SK-N-SH (cell line): ENCODE measurements around the gene TSEN2.

Experiments used
- CTCF ChIP-seq: fragments of 200-600 bp; sonication (generic); IDR thresholded peaks from 2 replicates; pipeline ENCODE4 v1.6.1; 2017; ENCODE audit warnings: antibody characterized with exemption, mild to moderate bottlenecking, moderate library complexity
- GABPA ChIP-seq: IDR thresholded peaks from 2 replicates; pipeline ENCODE4 v1.4.0; 2012; ENCODE audit warnings: low read depth, mild to moderate bottlenecking
- MAX ChIP-seq: IDR thresholded peaks from 2 replicates; pipeline ENCODE4 v1.4.0; 2012; ENCODE audit warnings: low read depth
- NFIC ChIP-seq: IDR thresholded peaks from 2 replicates; pipeline ENCODE4 v1.4.0; 2012; ENCODE audit warnings: borderline replicate concordance
- RCOR1 ChIP-seq: fragments of 150-350 bp; IDR thresholded peaks from 2 replicates; pipeline ENCODE4 v1.6.1; 2017; ENCODE audit warnings: antibody characterized with exemption, low read length
- RFX5 ChIP-seq: IDR thresholded peaks from 2 replicates; pipeline ENCODE4 v1.6.1; 2012; ENCODE audit warnings: mild to moderate bottlenecking, improper control_type of control experiment, low read length
- SMC3 ChIP-seq: IDR thresholded peaks from 2 replicates; pipeline ENCODE4 v1.6.1; 2012; ENCODE audit warnings: low read depth, low read length, improper control_type of control experiment
- TEAD4 ChIP-seq: IDR thresholded peaks from 2 replicates; pipeline ENCODE4 v1.4.0; 2012; ENCODE audit warnings: mild to moderate bottlenecking, borderline replicate concordance; ENCODE audit not compliant: insufficient read depth
- USF2 ChIP-seq: fragments of 150-350 bp; IDR thresholded peaks from 2 replicates; pipeline ENCODE4 v1.6.1; 2017; ENCODE audit warnings: antibody characterized with exemption, low read length, low read depth, borderline replicate concordance

GRCh38 chr3:12574661-12575060, 90.4 kb downstream of the TSEN2 start:
- TF ChIP-seq TEAD4 (no peak), SMC3 (no peak), CTCF (no peak), NFIC (no peak), USF2 (no peak), MAX (no peak), GABPA (no peak), RCOR1 (no peak), RFX5 (no peak)
